Measurements from ENCODE around the gene STIP1.
"Not testable (repeated sequence)": the region's sequence is repeated elsewhere in the genome, so short reads cannot be mapped to it uniquely, and the experiment has no call there.

Gene STIP1

GRCh38 chr11:64153812-64154211, 32.2 kb upstream of the STIP1 start:
- H3K9me3 ChIP-seq, result no peaks in the 10 kb centered on the region
- H3K36me3 ChIP-seq, result no peaks in the 10 kb centered on the region
- H3K27ac ChIP-seq, result no peak overlapping the region
- peaks cover 3 to 5% of the 10 kb centered on the region in 2 experiments for H3K4me1 ChIP-seq (ENCODE audit: control insufficient read depth in 1 of 2, insufficient read depth in 1 of 2, low read depth in 1 of 2, low read length in 1 of 2)
- peaks cover 11% of the 10 kb centered on the region for H3K27me3 ChIP-seq
- TF ChIP-seq, protein P1, sequence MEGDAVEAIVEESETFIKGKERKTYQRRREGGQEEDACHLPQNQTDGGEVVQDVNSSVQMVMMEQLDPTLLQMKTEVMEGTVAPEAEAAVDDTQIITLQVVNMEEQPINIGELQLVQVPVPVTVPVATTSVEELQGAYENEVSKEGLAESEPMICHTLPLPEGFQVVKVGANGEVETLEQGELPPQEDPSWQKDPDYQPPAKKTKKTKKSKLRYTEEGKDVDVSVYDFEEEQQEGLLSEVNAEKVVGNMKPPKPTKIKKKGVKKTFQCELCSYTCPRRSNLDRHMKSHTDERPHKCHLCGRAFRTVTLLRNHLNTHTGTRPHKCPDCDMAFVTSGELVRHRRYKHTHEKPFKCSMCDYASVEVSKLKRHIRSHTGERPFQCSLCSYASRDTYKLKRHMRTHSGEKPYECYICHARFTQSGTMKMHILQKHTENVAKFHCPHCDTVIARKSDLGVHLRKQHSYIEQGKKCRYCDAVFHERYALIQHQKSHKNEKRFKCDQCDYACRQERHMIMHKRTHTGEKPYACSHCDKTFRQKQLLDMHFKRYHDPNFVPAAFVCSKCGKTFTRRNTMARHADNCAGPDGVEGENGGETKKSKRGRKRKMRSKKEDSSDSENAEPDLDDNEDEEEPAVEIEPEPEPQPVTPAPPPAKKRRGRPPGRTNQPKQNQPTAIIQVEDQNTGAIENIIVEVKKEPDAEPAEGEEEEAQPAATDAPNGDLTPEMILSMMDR (IDR thresholded peaks at IDR 0.05), result no peak
- no peak overlapping the region for H3K4me3 ChIP-seq (ENCODE audit: low read depth in 1 of 2, low read length in 1 of 2)

DNA sequence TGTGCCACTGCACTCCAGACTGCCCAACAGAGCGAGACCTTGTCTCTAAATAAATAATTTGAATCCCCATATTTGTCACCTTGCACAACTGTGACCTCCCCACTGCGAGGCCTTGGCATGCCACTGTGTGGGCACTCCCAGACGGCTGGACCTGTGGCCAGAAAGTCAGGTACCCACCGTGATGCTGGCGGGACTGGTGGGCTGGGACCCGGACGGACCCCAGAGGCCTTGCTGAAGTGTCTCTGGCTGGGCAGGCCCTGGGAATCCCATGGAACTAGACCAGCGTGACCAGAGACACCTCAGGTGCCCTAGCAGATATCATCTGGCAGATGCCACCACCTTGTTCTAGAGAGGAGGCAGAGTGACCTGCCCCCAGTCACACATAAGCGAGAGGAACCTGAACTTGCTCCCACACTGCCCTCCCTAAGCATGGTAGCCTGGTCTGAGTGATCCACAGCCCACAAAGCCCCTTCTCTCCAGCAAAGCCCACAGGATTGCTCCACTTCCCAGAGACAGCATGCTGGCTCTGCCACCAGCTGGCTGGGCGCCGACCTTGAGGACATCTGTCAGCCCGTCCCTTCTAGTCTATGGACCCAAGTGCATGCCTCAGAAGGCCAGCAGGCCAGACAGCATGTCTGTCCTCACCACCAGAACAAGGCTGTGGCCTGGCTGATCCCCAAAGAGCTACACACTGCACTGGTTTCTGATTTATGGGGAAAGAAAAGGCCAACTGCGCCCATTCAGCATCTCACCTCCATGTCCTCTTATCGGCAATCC, 29.5 kb upstream of the STIP1 start:
- Histone ChIP-seq H3K4me1 (ENCODE audit: control insufficient read depth in 1 of 2, insufficient read depth in 1 of 2, low read depth in 1 of 2, low read length in 1 of 2) (peaks cover 3 to 5% of the 10 kb centered on the region in 2 experiments), H3K27ac (no peak overlapping the region), H3K4me3 (ENCODE audit: low read depth in 1 of 2, low read length in 1 of 2) (no peak overlapping the region), H3K9me3 (no peaks in the 10 kb centered on the region), H3K36me3 (no peaks in the 10 kb centered on the region), H3K27me3 (peaks cover 11% of the 10 kb centered on the region)
- TF ChIP-seq, protein P1 (IDR thresholded peaks at IDR 0.05), result no peak

DNA sequence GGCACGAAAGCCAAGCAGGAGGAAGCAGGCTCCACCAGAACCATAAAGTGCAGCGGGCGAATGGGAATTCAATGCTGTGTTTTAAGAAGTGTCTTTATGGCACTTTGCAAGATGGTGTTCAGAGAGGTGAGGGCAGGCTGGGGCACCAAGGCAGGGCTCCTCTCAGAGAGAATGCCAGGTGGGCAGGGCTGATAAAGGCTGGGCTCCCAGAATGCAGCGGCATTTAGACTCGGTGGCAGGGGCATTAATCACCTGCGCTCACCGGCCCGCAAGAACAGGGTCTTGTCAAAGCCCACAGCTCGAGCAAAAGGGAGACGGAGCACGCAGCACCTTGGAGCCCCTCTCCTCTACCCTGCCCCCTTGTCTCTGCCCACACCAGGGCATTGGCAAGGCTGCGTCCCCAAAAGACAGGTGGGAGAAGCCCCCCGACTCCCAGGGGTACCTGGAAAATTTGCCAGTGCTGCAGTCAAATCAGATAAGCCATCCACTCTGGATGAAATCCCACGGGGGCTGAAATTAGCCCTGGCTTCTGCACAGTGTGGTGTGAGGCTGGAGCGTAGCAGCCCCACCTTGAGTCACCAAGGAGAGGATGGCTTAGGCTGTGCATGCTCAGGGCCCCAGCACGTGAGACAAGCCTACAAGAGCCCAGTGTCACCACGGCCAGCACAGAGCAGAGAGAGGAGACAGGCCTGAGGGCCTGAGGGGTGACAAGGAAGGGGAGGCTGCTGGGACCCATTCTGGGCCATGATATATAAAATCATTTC, 28.2 kb upstream of the STIP1 start:
- peaks cover 1 to 2% of the 10 kb centered on the region in 2 experiments for H3K4me1 ChIP-seq (ENCODE audit: control insufficient read depth in 1 of 2, insufficient read depth in 1 of 2, low read depth in 1 of 2, low read length in 1 of 2)
- H3K27ac ChIP-seq, result no peak overlapping the region
- H3K27me3 ChIP-seq, result peaks cover 11% of the 10 kb centered on the region
- no peak overlapping the region for H3K4me3 ChIP-seq (ENCODE audit: low read depth in 1 of 2, low read length in 1 of 2)
- H3K9me3 ChIP-seq, result no peaks in the 10 kb centered on the region
- TF ChIP-seq, protein P1 (IDR thresholded peaks at IDR 0.05), result no peak
- no peaks in the 10 kb centered on the region for H3K36me3 ChIP-seq

GRCh38 chr11:64161037-64161436, 24.9 kb upstream of the STIP1 start:
- Histone ChIP-seq H3K27me3 (peaks cover 27% of the 10 kb centered on the region), H3K27ac (no peak overlapping the region), H3K9me3 (no peaks in the 10 kb centered on the region), H3K4me1 (ENCODE audit: control insufficient read depth in 1 of 2, insufficient read depth in 1 of 2, low read depth in 1 of 2, low read length in 1 of 2) (peaks cover 6 to 11% of the 10 kb centered on the region in 2 experiments), H3K4me3 (ENCODE audit: low read depth in 1 of 2, low read length in 1 of 2) (no peak overlapping the region), H3K36me3 (no peaks in the 10 kb centered on the region)
- TF ChIP-seq, protein P1 (IDR thresholded peaks at IDR 0.05), result no peak

- H3K4me1 ChIP-seq (ENCODE audit: control insufficient read depth in 1 of 2, insufficient read depth in 1 of 2, low read depth in 1 of 2, low read length in 1 of 2), result peaks cover 6 to 16% of the 10 kb centered on the region in 2 experiments
Measured at GRCh38 chr11:64162769-64163168, 23.2 kb upstream of the STIP1 start.

DNA sequence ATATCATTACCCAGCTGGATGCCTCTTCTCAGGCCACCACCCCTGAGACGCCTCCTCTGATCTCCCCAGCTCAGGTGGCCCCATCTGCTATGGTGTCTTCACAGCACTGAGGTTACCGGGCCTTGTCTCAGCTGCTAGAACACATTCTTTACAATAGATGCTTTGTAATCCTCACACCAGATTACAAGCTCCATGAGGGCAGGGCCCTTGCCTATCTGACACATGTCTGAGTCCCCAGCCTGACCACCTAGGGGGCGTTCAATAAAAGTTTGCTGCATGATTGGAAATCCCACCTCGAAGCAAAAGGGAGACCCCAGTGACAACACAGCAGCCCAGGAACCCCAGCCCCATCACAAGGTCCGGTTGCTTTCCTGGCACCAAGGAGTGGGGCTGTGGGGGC, 22.0 kb upstream of the STIP1 start:
- Histone ChIP-seq H3K4me3 (ENCODE audit: low read depth in 1 of 2, low read length in 1 of 2) (no peak overlapping the region), H3K36me3 (no peaks in the 10 kb centered on the region), H3K9me3 (no peaks in the 10 kb centered on the region), H3K27me3 (peaks cover 49% of the 10 kb centered on the region), H3K4me1 (ENCODE audit: control insufficient read depth in 1 of 2, insufficient read depth in 1 of 2, low read depth in 1 of 2, low read length in 1 of 2) (peaks cover 6 to 16% of the 10 kb centered on the region in 2 experiments), H3K27ac (no peak overlapping the region)
- TF ChIP-seq, protein P1 (IDR thresholded peaks at IDR 0.05), result no peak

More at GRCh38 chr11:64162769-64163168, 23.2 kb upstream of the STIP1 start:
- H3K36me3 ChIP-seq; H3K4me3 ChIP-seq (ENCODE audit: low read depth in 1 of 2, low read length in 1 of 2); H3K9me3 ChIP-seq; H3K27ac ChIP-seq: not testable (repeated sequence)
- H3K27me3 ChIP-seq, result peaks cover 44% of the 10 kb centered on the region
